Measurements from ENCODE around the gene TAF1.
"Not testable (repeated sequence)": the region's sequence is repeated elsewhere in the genome, so short reads cannot be mapped to it uniquely, and the experiment has no call there.

Gene TAF1

GRCh38 chrX:71489540-71489939 is 123.4 kb downstream of the TAF1 start:
- CTCF ChIA-PET: interaction anchor here (0.7 kb wide), 1 partner anchor 99 kb away, joined by 3 read pairs; no protein-coding TSS in a partner anchor
- DNase-seq (ENCODE audit: low spot score): no peak
- TF ChIP-seq CTCF (conservative IDR thresholded peaks at IDR 0.05; ENCODE audit: low read depth): no peak
- H3K27ac ChIP-seq: no peak overlapping the region
- POLR2A ChIA-PET (ENCODE audit: low non-redundant PET): no interaction called here

GRCh38 chrX:71492231-71493065 is 126.3 kb downstream of the TAF1 start:
- POLR2A ChIA-PET (ENCODE audit: low non-redundant PET): no interaction called here
- DNase-seq (ENCODE audit: low spot score): peak; percentile 7
- no peak overlapping the region for H3K27ac ChIP-seq
- CTCF ChIA-PET: no interaction called here
- no peak for TF ChIP-seq CTCF (conservative IDR thresholded peaks at IDR 0.05; ENCODE audit: low read depth)

DNA sequence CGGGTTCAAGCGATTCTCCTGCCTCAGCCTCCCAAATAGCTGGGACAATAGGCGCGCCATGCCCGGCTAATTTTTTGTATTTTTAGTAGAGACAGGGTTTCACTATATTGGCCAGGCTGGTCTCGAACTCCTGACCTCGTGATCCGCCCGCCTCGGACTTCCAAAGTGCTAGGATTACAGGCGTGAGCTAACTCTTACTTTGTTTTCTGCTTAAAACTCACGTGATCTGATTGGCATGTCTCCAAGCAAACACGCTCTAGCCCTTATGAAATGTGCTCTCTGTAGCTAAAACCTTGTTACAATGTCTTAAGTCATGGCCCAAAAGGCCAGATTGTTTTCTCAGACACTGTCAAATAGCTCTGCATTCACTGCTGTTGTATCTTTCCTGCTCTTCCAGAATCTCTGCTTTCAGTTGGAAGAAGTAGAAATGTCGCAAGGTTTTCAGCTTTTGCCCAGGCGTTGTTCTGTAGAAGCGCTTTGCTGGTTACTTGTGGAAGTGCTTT is 127.0 kb downstream of the TAF1 start:
- H3K27ac ChIP-seq: no peak overlapping the region
- CTCF ChIA-PET: no interaction called here
- POLR2A ChIA-PET (ENCODE audit: low non-redundant PET): no interaction called here
- DNase-seq (ENCODE audit: low spot score): no peak
- no peak for TF ChIP-seq CTCF (conservative IDR thresholded peaks at IDR 0.05; ENCODE audit: low read depth)

GRCh38 chrX:71495979-71496378 is 129.8 kb downstream of the TAF1 start:
- POLR2A ChIA-PET (ENCODE audit: low non-redundant PET); CTCF ChIA-PET; H3K27ac ChIP-seq; DNase-seq (ENCODE audit: low spot score): not testable (repeated sequence)

DNA sequence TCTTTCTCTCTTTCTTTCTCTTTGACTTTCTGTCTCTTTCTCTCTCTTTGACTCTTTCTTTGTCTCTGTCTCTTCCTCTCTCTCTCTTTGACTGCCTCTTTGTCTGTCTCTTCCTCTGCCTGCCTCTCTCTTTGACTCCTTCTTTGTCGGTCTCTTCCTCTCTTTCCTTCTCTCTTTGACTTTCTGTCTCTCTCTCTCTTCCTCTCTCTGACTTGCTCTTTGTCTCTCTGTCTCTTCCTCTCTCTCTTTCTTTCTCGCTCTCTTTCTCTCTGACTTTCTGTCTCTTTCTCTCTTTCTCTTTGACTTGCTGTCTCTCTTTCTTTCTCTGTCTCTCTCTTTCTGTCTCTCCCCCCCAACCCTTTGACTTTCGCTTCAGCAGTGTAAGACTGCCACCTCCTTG is 130.3 kb downstream of the TAF1 start:
- ChIA-PET POLR2A (ENCODE audit: low non-redundant PET) (no interaction called here), CTCF (no interaction called here)
- no peak for DNase-seq (ENCODE audit: low spot score)
- no peak for TF ChIP-seq CTCF (conservative IDR thresholded peaks at IDR 0.05; ENCODE audit: low read depth)
- no peak overlapping the region for H3K27ac ChIP-seq

- POLR2A ChIA-PET (ENCODE audit: low non-redundant PET); CTCF ChIA-PET; H3K27ac ChIP-seq; DNase-seq (ENCODE audit: low spot score): not testable (repeated sequence)
These were observed 135.9 kb downstream of the TAF1 start for GRCh38 chrX:71502080-71502479.

GRCh38 chrX:71504346-71504745 is 138.2 kb downstream of the TAF1 start:
- H3K27ac ChIP-seq: no peak overlapping the region
- TF ChIP-seq CTCF (conservative IDR thresholded peaks at IDR 0.05; ENCODE audit: low read depth): no peak
- ChIA-PET POLR2A (ENCODE audit: low non-redundant PET) (no interaction called here), CTCF (no interaction called here)
- no peak for DNase-seq (ENCODE audit: low spot score)
